IPS DF 19.7 (cell line): ENCODE results near the gene BNIP1.

ENCODE experiments used
- DNase-seq: peaks from one replicate; pipeline ENCODE4 v3.0.0-alpha.2; 2013; ENCODE audit warnings: low read depth, low spot score

The BNIP1 gene

DNA sequence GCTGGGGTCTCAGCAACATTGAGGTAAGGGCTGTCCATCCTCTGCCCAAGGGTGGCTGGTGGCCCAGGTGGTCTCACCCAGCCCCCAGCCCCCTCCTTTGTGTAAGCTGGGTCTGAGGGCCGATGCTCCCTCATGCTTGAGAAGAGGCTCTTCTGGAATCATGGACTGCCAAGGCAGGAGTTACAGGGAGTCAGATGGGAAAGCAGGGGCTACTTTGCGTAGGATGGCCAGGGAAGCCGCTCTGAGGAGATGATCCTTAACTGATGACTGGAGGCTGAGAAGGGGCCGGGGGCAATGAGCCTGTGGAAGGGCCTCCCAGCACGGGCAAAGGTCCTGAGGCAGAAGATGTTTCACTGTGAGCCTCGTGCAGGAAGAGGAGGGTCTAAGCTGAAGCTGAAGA, 67.0 kb downstream of the BNIP1 start:
- DNase-seq = no peak

DNA sequence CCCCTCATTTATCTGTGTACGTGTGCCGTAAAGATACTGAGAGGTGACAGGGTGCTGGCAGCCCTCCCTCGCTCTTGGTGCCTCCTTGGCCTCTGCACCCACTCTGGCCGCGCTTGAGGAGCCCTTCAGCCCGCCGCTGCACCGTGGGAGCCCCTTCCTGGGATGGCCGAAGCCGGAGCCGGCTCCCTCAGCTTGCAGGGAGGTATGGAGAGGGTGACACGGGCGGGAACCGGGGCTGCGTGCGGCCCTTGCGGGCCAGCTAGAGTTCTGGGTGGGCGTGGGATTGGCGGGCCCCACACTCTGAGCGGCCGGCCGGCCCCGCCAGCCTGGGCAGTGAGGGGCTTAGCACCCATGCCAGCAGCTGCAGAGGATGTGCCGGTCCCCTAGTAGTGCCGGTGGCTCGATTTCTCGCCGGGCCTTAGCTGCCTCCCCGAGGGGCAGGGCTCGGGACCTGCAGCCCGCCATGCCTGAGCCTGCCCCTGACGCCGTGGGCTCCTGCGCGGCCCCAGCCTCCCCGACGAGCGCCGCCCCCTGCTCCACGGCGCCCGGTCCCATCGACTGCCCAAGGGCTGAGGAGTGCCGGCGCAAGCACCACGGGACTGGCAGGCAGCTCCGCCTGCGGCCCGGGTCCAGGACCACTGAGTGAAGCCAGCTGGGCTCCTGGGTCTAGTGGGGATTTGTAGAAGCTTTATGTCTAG, 69.1 kb downstream of the BNIP1 start:
- DNase-seq = no peak
